Fibroblast of peridontal ligament (primary cell): Measurements from ENCODE around the gene GCKR.
"Not testable (repeated sequence)": the region's sequence is repeated elsewhere in the genome, so short reads cannot be mapped to it uniquely, and the experiment has no call there.

Experiments
- DNase-seq: peaks from one replicate; pipeline ENCODE4 v3.0.0-alpha.2; 2010; ENCODE audit errors: extremely low read depth

The GCKR gene

GRCh38 chr2:27509326-27509725, 12.7 kb downstream of the GCKR start:
- peak; percentile 53 for DNase-seq

- no peak for DNase-seq
Observed at GRCh38 chr2:27518113-27518781, 21.6 kb downstream of the GCKR start.

GRCh38 chr2:27518782-27519113, 22.1 kb downstream of the GCKR start:
- DNase-seq = no peak

- DNase-seq = no peak
Observed at GRCh38 chr2:27520316-27520715, 23.7 kb downstream of the GCKR start.

GRCh38 chr2:27522400-27522945, 25.8 kb downstream of the GCKR start:
- DNase-seq = no peak

- DNase-seq = no peak
Observed at GRCh38 chr2:27527182-27527581, 30.5 kb downstream of the GCKR start.

GRCh38 chr2:27531983-27532382, 35.3 kb downstream of the GCKR start:
- no peak for DNase-seq

- no peak for DNase-seq
Observed at GRCh38 chr2:27537287-27537686, 40.6 kb downstream of the GCKR start.

GRCh38 chr2:27538839-27539450, 42.3 kb downstream of the GCKR start:
- DNase-seq = not testable (repeated sequence)

- not testable (repeated sequence) for DNase-seq
Observed at GRCh38 chr2:27539649-27540048, 43.0 kb downstream of the GCKR start.

GRCh38 chr2:27544143-27544821, 47.6 kb downstream of the GCKR start:
- DNase-seq = no peak

- DNase-seq = no peak
Observed at GRCh38 chr2:27545348-27546141, 48.9 kb downstream of the GCKR start.

- no peak for DNase-seq
Observed at GRCh38 chr2:27549303-27549702, 52.7 kb downstream of the GCKR start.

GRCh38 chr2:27551514-27551913, 54.9 kb downstream of the GCKR start:
- no peak for DNase-seq

- DNase-seq = no peak
Observed at GRCh38 chr2:27552941-27553340, 56.3 kb downstream of the GCKR start.

GRCh38 chr2:27554451-27554850, 57.8 kb downstream of the GCKR start:
- DNase-seq = not testable (repeated sequence)

GRCh38 chr2:27559228-27559627, 62.6 kb downstream of the GCKR start:
- DNase-seq = no peak

GRCh38 chr2:27561060-27561459, 64.4 kb downstream of the GCKR start:
- DNase-seq = no peak

GRCh38 chr2:27566628-27567027, 70.0 kb downstream of the GCKR start:
- DNase-seq = peak; percentile 35

GRCh38 chr2:27569398-27569797, 72.8 kb downstream of the GCKR start:
- DNase-seq = peak; percentile 63

GRCh38 chr2:27571197-27571596, 74.6 kb downstream of the GCKR start:
- DNase-seq = no peak

- no peak for DNase-seq
Observed at GRCh38 chr2:27571681-27572080, 75.0 kb downstream of the GCKR start.
